Loucy (cell line): Measurements from ENCODE around the gene EHMT2.
A peak's percentile ranks its signal among the peaks of the same experiment; 100 is the strongest.

Experiments used
- H2AFZ ChIP-seq: fragments of 200-600 bp; sonication (generic); 2 replicates; pipeline ENCODE4 v1.6.0; 2016; ENCODE audit warnings: antibody characterized with exemption, mild to moderate bottlenecking, low read length, moderate library complexity
- H3F3A ChIP-seq: fragments of 200-600 bp; 2 replicates; pipeline ENCODE4 v1.6.0; 2016; ENCODE audit warnings: antibody characterized with exemption, low read depth, mild to moderate bottlenecking
- H3K27me3 ChIP-seq: fragments of 200-600 bp; sonication (generic); 2 replicates; pipeline ENCODE4 v1.6.1; 2014; ENCODE audit warnings: low read length, mild to moderate bottlenecking; ENCODE audit not compliant: insufficient read depth, poor library complexity, severe bottlenecking
- H3K36me3 ChIP-seq: fragments of 200-600 bp; sonication (generic); 2 replicates; pipeline ENCODE4 v1.6.1; 2016; ENCODE audit warnings: low read length; ENCODE audit not compliant: insufficient read depth
- H3K4me1 ChIP-seq: fragments of 200-600 bp; sonication (generic); 2 replicates; pipeline ENCODE4 v1.5.1; 2014; ENCODE audit warnings: low read length, mild to moderate bottlenecking; ENCODE audit not compliant: insufficient read depth, poor library complexity, severe bottlenecking
- H3K4me2 ChIP-seq: fragments of 200-600 bp; sonication (generic); 2 replicates; pipeline ENCODE4 v1.6.0; 2014; ENCODE audit warnings: antibody characterized with exemption, low read length, low read depth, mild to moderate bottlenecking; ENCODE audit not compliant: poor library complexity, severe bottlenecking
- H3K4me3 ChIP-seq: fragments of 200-600 bp; sonication (generic); 2 replicates; pipeline ENCODE4 v1.5.1; 2014; ENCODE audit warnings: low read length, mild to moderate bottlenecking, mixed read lengths; ENCODE audit not compliant: poor library complexity, severe bottlenecking
- H3K79me2 ChIP-seq: fragments of 200-600 bp; sonication (generic); 2 replicates; pipeline ENCODE4 v1.6.1; 2014; ENCODE audit warnings: low read length; ENCODE audit not compliant: insufficient read depth
- H3K9ac ChIP-seq: fragments of 200-600 bp; sonication (generic); 2 replicates; pipeline ENCODE4 v1.6.0; 2014; ENCODE audit warnings: mild to moderate bottlenecking, low read depth, low read length, moderate library complexity; ENCODE audit not compliant: poor library complexity, severe bottlenecking
- H3K9me2 ChIP-seq: fragments of 200-600 bp; sonication (generic); replicated peaks from 2 replicates; pipeline ENCODE4 v1.6.1; 2016; ENCODE audit warnings: low read depth, low read length, mixed read lengths
- H3K9me3 ChIP-seq: fragments of 200-600 bp; sonication (generic); 2 replicates; pipeline ENCODE4 v1.6.1; 2014; ENCODE audit warnings: mild to moderate bottlenecking, antibody characterized with exemption, low read length, low read depth; ENCODE audit not compliant: insufficient read depth
- H4K20me1 ChIP-seq: fragments of 200-600 bp; sonication (generic); 2 replicates; pipeline ENCODE4 v1.6.0; 2014; ENCODE audit warnings: antibody characterized with exemption, low read length, mild to moderate bottlenecking; ENCODE audit not compliant: insufficient read depth, poor library complexity, severe bottlenecking
- EZH2phosphoT487 ChIP-seq: fragments of 200-600 bp; IDR thresholded peaks from 2 replicates; pipeline ENCODE4 v1.6.1; 2018; ENCODE audit warnings: antibody characterized with exemption, mild to moderate bottlenecking, moderate library complexity, borderline replicate concordance
- TF ChIP-seq, protein P1 (sequence below): fragments of 200-600 bp; sonication (generic); conservative IDR thresholded peaks from 2 replicates; pipeline ENCODE4 v1.5.1; 2014; ENCODE audit warnings: mild to moderate bottlenecking, antibody characterized with exemption, low read length

Gene EHMT2

DNA sequence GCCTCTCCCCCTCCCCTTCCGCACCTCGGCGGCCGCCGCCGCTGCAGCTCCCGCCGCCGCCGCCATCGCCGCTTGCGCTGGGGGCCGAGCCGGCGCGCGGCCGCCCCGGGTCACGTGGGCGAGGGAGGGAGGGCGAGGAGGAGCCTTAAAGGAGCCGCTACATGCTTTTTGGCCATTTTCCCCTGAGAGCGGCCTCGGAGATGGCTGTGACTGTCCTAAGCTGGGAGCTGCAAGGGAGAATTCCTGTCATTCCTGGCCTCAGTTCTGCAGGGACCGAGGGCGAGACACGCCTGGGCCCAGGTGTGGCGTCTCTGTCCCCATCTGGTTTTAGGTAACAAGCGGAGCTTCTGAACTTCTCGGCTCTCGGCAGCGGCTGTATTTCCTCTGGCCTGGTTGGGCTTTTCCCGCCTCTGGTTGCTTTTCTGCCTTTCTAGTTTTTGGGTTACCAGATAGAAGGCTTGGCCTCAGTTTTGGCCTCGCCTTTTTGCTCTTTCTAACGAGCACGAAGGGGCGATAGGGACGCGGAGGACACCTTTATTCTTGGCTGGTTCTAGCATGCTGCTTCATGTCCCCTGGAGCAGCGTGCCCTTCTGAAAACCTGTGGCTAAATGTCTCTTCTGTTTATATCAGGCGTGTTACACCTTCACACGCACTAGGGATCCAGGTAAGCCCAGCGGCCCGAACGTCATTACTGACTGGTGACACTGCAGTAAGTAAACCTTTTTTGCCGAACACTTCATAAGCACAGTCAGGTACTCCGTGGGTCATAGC is at the start of gene EHMT2:
Gene EHMT2 (minus strand): TSS at position 87 of the 771 bp plus-strand sequence. CDS start 21 bp downstream, at position 66.
- peak within 1 kb of the TSS; percentile 98 for H3K4me2 ChIP-seq
- TF ChIP-seq, protein P1, sequence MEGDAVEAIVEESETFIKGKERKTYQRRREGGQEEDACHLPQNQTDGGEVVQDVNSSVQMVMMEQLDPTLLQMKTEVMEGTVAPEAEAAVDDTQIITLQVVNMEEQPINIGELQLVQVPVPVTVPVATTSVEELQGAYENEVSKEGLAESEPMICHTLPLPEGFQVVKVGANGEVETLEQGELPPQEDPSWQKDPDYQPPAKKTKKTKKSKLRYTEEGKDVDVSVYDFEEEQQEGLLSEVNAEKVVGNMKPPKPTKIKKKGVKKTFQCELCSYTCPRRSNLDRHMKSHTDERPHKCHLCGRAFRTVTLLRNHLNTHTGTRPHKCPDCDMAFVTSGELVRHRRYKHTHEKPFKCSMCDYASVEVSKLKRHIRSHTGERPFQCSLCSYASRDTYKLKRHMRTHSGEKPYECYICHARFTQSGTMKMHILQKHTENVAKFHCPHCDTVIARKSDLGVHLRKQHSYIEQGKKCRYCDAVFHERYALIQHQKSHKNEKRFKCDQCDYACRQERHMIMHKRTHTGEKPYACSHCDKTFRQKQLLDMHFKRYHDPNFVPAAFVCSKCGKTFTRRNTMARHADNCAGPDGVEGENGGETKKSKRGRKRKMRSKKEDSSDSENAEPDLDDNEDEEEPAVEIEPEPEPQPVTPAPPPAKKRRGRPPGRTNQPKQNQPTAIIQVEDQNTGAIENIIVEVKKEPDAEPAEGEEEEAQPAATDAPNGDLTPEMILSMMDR = no peak
- TF ChIP-seq EZH2phosphoT487 = no peak
- H3K79me2 ChIP-seq = peaks cover 62% of the 10 kb centered on the region
- H2AFZ ChIP-seq = peak within 1 kb of the TSS; percentile 85
- peak within 1 kb of the TSS; percentile 83 for H3K9ac ChIP-seq
- peaks cover 4% of the 10 kb centered on the region for H3K27me3 ChIP-seq
- H3K9me3 ChIP-seq = no peaks in the 10 kb centered on the region
- peaks cover 25% of the 10 kb centered on the region for H4K20me1 ChIP-seq
- peaks cover 13% of the 10 kb centered on the region; the same call in 1 of the 2 replicates for H3K36me3 ChIP-seq
- no peaks in the 10 kb centered on the region for H3K9me2 ChIP-seq
- H3K4me3 ChIP-seq = peak within 1 kb of the TSS; percentile 79
- peaks cover 43% of the 10 kb centered on the region for H3K4me1 ChIP-seq
- no peaks in the 10 kb centered on the region for H3F3A ChIP-seq

DNA sequence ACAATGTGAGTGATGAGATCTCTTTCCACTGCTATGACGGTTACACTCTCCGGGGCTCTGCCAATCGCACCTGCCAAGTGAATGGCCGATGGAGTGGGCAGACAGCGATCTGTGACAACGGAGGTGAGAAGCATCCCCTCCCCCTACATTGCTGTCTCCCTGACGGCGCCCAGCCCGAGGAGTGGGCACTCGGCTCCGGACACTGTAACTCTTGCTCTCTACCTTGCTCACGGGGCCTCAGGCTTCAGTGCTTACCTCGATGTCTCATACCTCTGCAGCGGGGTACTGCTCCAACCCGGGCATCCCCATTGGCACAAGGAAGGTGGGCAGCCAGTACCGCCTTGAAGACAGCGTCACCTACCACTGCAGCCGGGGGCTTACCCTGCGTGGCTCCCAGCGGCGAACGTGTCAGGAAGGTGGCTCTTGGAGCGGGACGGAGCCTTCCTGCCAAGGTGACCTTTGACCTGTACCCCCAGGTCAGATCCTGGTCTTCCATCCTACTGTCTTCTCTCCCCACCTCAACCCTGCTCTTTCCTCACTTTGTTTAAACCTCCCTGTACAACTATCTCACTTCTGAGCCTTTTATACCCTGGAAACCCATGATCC is 49.7 kb upstream of the EHMT2 start:
- no peaks in the 10 kb centered on the region for H3K4me1 ChIP-seq
- no peaks in the 10 kb centered on the region for H3K9me2 ChIP-seq
- TF ChIP-seq, protein P1 = no peak
- TF ChIP-seq EZH2phosphoT487 = no peak
- H3K9ac ChIP-seq = no peak overlapping the region
- no peaks in the 10 kb centered on the region for H3K27me3 ChIP-seq
- H3K36me3 ChIP-seq = peaks cover 7% of the 10 kb centered on the region; the same call in 1 of the 2 replicates
- no peak overlapping the region for H2AFZ ChIP-seq
- H3K4me2 ChIP-seq = no peak overlapping the region
- H3K4me3 ChIP-seq = no peak overlapping the region
- H4K20me1 ChIP-seq = no peaks in the 10 kb centered on the region
- H3K9me3 ChIP-seq = no peaks in the 10 kb centered on the region
- H3F3A ChIP-seq = no peaks in the 10 kb centered on the region
- no peaks in the 10 kb centered on the region for H3K79me2 ChIP-seq

DNA sequence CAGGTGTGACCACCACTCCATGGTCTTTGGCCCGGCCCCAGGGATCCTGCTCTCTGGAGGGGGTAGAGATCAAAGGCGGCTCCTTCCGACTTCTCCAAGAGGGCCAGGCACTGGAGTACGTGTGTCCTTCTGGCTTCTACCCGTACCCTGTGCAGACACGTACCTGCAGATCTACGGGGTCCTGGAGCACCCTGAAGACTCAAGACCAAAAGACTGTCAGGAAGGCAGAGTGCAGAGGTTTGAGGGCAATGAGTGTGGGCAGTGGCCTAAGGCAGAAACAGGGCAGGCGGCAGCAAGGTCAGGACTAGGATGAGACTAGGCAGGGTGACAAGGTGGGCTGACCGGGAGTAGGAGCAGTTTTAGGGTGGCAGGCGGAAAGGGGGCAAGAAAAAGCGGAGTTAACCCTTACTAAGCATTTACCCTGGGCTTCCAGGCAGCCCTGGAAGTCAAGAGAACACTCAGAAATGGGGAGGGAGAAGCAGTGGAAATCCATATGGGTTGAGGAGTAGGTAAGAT is 48.9 kb upstream of the EHMT2 start:
- no peak overlapping the region for H2AFZ ChIP-seq
- H3K36me3 ChIP-seq = peaks cover 2% of the 10 kb centered on the region; the same call in 1 of the 2 replicates
- peaks cover under 1% of the 10 kb centered on the region for H3K4me1 ChIP-seq
- H3K9ac ChIP-seq = no peak overlapping the region
- no peak overlapping the region for H3K4me2 ChIP-seq
- H4K20me1 ChIP-seq = no peaks in the 10 kb centered on the region
- no peak overlapping the region for H3K4me3 ChIP-seq
- no peaks in the 10 kb centered on the region for H3K27me3 ChIP-seq
- no peaks in the 10 kb centered on the region for H3K9me2 ChIP-seq
- no peaks in the 10 kb centered on the region for H3K79me2 ChIP-seq
- no peaks in the 10 kb centered on the region for H3K9me3 ChIP-seq
- H3F3A ChIP-seq = no peaks in the 10 kb centered on the region
- TF ChIP-seq EZH2phosphoT487 = no peak
- TF ChIP-seq, protein P1 = no peak
